Measurements from ENCODE around the gene GLTP.
"Not testable (repeated sequence)": the region's sequence is repeated elsewhere in the genome, so short reads cannot be mapped to it uniquely, and the experiment has no call there.

Gene GLTP

DNA sequence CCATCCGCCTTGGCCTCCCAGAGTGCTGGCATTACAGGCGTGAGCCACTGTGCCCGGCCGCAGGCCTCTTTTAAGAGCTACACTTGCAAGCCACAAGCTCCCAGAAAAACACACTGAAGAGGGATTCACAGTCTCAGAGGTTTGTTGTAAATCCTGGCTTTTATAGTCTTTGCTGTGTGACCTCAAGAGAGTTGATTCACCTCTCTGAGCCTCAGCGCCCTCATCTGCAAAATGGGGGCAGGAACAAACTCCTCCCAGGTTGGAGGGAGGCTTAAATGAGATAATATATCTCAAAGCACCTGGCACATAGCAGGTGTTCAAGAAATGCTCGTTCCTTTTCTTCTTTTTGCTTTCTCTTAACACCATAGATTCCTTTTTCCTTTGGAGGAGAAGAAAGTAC is 15.8 kb upstream of the GLTP start:
- TF ChIP-seq, protein P1, sequence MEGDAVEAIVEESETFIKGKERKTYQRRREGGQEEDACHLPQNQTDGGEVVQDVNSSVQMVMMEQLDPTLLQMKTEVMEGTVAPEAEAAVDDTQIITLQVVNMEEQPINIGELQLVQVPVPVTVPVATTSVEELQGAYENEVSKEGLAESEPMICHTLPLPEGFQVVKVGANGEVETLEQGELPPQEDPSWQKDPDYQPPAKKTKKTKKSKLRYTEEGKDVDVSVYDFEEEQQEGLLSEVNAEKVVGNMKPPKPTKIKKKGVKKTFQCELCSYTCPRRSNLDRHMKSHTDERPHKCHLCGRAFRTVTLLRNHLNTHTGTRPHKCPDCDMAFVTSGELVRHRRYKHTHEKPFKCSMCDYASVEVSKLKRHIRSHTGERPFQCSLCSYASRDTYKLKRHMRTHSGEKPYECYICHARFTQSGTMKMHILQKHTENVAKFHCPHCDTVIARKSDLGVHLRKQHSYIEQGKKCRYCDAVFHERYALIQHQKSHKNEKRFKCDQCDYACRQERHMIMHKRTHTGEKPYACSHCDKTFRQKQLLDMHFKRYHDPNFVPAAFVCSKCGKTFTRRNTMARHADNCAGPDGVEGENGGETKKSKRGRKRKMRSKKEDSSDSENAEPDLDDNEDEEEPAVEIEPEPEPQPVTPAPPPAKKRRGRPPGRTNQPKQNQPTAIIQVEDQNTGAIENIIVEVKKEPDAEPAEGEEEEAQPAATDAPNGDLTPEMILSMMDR (IDR thresholded peaks at IDR 0.05; ENCODE audit: extremely low read depth, insufficient read depth, missing control alignments) = no peak
- in situ Hi-C loops (cut with MboI; ENCODE audit: low pct_unique_long_range_greater_than_20kb, low sequenced_read_pairs, unreplicated experiment) = no loop called here
- DNase-seq (ENCODE audit: low spot score) = no peak

DNA sequence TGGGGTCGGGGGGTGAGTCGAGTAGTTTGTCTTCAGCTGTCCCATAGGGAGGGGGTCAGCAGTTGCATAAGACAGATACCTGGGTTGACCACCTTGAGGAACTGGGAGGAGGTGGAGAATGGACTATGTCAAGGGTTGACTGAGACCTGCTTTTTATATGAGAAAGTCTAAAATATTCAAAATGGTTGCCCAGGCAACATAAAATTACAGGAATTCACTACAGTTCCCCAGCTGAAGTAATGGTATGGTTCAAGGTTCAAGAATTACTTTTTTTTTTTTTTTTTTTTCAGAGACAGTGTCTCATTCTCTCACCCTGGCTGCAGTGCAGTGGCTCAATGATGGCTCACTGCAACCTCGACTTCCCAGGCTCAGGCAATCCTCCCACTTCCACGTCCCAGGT is 14.6 kb upstream of the GLTP start:
- TF ChIP-seq, protein P1 (IDR thresholded peaks at IDR 0.05; ENCODE audit: extremely low read depth, insufficient read depth, missing control alignments) = no peak
- no peak for DNase-seq (ENCODE audit: low spot score)
- in situ Hi-C loops (cut with MboI; ENCODE audit: low pct_unique_long_range_greater_than_20kb, low sequenced_read_pairs, unreplicated experiment) = no loop called here

DNA sequence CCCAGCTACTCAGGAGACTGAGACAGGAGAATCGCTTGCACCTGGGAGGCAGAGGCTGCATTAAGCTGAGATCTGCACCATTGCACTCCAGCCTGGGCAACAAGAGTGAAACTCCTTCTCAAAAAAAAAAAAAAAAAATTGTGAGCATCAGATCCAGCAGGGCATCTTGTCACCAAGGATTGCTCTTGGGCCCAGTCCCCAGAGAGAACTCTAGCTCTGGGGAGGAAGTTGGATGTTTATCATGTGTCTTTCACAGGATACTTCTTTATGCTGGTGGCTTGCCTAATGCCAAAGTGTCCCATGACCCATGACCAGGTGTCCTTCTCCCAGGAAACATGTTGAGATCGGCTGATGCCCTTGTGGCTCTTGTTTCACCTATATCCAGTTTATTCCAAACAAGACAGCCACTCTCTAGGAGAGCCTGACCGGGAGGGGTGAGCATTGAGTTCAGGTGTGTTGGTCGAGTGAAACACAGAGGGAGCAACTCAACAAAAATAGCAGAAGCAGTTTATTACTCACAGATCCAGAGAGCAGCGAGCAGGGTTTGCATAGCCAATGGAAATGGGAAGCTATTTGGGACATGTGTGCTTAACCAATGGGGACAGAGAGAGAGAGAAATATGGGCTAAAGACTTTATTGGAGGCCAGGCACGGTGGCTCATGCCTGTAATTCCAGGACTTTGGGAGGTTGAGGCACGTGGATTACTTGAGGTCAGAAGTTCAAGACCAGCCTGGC is 13.1 kb upstream of the GLTP start:
- TF ChIP-seq, protein P1 (IDR thresholded peaks at IDR 0.05; ENCODE audit: extremely low read depth, insufficient read depth, missing control alignments) = no peak
- DNase-seq (ENCODE audit: low spot score) = no peak
- in situ Hi-C loops (cut with MboI; ENCODE audit: low pct_unique_long_range_greater_than_20kb, low sequenced_read_pairs, unreplicated experiment) = no loop called here

DNA sequence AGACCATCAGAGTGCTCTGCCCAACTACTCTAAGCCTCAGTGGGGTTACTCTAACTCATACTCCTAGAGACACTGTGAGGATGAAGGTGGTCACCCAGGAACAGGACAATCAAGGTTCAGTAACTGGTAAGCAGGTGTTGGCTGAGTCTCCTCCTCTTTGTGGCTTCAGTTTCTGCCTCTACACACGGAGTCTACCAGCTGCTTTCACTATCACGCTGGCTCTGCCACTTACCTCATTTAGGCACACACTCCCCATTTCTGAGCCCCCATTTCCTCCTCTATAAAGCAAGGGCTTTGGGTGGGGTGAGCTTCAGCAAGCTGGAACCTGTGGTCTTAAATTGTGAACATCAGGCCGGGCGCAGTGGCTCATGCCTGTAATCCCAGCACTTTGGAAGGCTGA is 12.4 kb upstream of the GLTP start:
- in situ Hi-C loops (cut with MboI; ENCODE audit: low pct_unique_long_range_greater_than_20kb, low sequenced_read_pairs, unreplicated experiment) = no loop called here
- TF ChIP-seq, protein P1 (IDR thresholded peaks at IDR 0.05; ENCODE audit: extremely low read depth, insufficient read depth, missing control alignments) = no peak
- DNase-seq (ENCODE audit: low spot score) = peak; percentile 62

DNA sequence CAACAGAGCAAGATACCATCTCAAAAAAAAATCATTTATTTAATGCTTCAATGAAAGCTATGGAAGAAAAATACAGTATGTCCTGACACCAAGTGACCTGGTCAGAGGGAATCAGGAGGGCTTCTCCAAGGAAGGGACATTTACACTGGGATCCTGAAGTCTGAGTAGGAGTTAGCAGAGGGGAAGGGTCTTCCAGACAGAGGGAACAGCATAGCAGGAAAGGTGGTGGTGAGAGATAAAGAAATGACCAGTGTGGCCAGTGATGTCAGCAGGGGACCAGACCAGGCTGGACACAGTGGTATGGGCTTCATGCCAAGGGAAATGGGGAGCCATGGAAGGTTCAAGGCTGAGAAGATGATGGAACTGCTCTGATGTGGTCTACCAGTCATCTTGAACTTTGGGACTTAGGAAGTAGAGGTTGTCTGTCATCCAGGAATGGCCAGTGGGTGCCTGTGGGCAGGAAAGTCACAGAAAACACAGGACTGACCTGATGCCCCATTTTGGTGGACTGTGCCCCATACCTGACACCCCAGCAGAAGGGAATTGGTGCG is 11.9 kb upstream of the GLTP start:
- in situ Hi-C loops (cut with MboI; ENCODE audit: low pct_unique_long_range_greater_than_20kb, low sequenced_read_pairs, unreplicated experiment) = no loop called here
- no peak for DNase-seq (ENCODE audit: low spot score)
- TF ChIP-seq, protein P1 (IDR thresholded peaks at IDR 0.05; ENCODE audit: extremely low read depth, insufficient read depth, missing control alignments) = no peak

DNA sequence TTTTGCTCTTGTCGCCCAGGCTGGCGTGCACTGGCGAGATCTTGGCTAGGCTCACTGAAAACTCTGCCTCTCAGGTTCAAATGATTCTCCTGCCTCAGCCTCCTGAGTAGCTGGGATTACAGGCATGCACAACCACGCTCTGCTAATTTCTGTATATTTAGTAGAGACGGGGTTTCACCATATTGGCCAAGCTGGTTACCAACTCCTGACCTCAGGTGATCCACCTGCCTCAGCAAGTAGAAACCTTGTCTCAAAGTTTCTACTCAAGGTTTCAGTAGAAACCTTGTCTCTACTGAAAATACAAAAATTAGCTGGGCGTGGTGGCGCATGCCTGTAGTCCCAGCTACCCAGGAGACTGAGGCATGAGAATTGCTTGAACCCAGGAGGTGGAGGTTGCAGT is 11.4 kb upstream of the GLTP start:
- in situ Hi-C loops (cut with MboI; ENCODE audit: low pct_unique_long_range_greater_than_20kb, low sequenced_read_pairs, unreplicated experiment); DNase-seq (ENCODE audit: low spot score): not testable (repeated sequence)

DNA sequence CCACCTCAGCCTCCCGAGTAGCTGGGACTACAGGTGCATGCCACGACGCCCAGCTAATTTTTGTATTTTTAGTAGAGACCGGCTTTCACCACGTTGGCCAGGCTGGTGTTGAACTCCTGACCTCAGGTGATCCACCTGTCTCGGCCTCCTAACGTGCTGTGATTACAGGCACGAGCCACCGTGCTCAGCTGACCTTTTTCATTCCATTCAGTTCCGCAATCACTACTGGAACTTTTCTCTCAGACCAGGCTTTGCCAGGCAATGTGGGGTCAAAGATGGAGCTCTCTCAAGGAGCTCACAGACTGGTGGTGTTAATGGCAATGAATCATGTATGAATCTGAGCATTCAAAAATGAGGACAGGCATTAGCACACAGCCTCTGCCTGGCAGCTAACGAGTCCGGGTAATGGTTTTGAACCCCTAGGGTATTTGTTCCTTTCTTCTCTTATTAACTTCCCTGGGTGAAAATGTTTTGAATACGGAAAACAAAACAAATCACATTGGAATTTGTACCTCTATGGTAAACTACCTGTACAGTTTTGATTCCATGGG is 10.4 kb upstream of the GLTP start:
- TF ChIP-seq, protein P1 (IDR thresholded peaks at IDR 0.05; ENCODE audit: extremely low read depth, insufficient read depth, missing control alignments) = no peak
- no peak for DNase-seq (ENCODE audit: low spot score)
- in situ Hi-C loops (cut with MboI; ENCODE audit: low pct_unique_long_range_greater_than_20kb, low sequenced_read_pairs, unreplicated experiment) = no loop called here

All from GM13977 (cell line).